GM12801 (cell line): ENCODE data around the gene TNNT2.

Experiments
- TF ChIP-seq, protein P1 (sequence below): IDR thresholded peaks from one replicate; pipeline ENCODE4 v1.5.1; 2011; ENCODE audit warnings: control low read depth; ENCODE audit not compliant: insufficient read length; ENCODE audit errors: extremely low read depth

Gene TNNT2

DNA sequence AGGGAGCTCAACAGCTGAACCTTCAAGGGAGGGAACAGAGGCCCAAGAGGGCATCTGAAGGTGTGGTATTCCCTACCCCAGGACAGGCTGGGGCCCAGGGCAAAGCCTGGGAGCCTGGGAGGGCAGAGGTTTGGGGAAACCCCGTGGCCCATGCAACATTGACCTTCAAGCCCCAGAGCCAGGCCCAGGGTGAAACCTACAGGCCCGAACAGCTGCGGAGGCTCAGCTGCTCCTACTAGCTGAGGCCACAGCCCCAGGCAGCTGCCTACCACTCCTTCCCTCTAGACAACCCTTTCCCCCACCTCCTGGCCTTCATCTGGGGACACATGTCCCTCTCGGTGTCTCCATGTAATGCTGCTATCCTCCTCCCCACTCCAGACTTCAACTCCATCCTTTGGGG, 18.5 kb upstream of the TNNT2 start:
- TF ChIP-seq, protein P1, sequence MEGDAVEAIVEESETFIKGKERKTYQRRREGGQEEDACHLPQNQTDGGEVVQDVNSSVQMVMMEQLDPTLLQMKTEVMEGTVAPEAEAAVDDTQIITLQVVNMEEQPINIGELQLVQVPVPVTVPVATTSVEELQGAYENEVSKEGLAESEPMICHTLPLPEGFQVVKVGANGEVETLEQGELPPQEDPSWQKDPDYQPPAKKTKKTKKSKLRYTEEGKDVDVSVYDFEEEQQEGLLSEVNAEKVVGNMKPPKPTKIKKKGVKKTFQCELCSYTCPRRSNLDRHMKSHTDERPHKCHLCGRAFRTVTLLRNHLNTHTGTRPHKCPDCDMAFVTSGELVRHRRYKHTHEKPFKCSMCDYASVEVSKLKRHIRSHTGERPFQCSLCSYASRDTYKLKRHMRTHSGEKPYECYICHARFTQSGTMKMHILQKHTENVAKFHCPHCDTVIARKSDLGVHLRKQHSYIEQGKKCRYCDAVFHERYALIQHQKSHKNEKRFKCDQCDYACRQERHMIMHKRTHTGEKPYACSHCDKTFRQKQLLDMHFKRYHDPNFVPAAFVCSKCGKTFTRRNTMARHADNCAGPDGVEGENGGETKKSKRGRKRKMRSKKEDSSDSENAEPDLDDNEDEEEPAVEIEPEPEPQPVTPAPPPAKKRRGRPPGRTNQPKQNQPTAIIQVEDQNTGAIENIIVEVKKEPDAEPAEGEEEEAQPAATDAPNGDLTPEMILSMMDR: no peak

DNA sequence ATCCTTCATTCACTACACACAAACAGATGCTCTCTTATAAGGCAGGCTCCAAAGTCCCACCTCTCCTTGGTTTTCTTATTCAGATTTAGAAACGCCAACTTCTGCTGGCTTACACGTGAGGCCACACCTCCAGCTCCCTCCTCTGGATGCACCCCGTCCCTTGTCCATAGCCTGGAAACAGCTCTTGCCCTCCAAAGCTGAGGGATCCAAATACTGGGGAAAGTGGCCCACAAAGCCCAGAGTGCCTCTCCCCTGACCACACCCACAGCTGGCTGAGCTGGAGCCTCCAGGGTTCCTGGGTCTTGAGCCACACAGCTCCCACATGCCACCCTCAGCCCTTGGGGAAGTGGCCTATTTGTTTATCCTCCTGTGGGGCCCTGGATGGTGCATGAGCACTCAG, 17.1 kb upstream of the TNNT2 start:
- TF ChIP-seq, protein P1: no peak

DNA sequence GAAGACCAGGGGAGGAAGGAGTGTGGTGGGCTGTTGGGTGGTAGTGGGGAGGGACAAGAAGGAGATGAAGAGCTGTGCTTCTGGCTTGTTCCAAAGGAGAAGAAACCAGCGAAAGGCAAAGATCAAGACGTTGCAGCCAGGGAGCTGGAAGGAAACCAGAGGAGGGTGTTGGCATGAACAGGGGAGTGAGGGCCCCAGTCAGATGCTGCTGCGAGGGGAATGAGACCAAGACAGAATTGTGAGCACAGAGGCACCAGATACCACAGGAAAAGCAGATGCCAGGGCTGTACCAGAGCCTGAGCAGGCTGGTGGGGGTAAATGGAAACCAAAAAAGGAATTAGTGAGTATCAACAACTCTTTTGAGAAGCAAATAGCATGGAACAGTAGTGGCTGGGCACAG, 15.6 kb upstream of the TNNT2 start:
- TF ChIP-seq, protein P1: no peak

DNA sequence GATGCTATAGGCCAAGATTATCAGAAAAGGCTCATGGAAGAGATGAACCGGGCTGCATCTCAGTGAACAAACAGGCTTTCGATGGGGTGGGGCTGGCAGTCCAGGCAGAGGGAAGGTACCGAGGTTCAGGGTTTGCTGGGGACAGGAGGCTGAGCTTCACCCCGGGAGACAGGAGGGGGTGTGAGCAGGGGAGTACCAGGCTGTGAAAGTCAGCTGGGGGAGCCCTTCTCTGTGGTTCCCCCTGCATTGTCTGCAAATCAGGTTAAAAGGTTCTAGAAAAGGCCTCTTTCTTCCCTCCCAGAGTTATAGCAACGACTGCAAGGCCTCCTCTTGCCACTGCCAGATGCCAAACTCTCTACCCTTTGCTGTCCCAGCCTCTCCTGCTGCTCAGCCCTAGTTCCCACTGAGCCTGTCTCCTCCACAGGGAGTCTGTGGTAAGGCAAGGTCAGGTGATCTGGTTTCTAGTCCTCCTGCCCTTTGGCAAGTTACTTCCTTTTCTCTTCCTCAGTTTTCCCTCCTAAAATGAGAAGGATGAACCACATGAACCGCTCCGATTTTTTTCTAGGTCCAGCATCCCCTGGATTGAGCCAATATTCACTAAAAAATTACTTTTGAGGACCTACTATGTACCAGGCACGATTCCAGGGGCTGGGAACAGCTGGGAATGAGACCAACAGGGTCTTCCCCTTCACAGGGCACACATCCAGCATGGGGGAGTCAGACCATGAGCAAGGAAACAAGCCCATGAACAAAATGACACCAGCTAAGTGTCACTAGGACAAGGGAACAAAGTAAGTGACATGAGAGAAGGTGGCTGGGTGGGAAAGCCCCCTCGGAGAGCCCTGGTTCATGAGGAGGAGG, 14.4 kb upstream of the TNNT2 start:
- TF ChIP-seq, protein P1: no peak

DNA sequence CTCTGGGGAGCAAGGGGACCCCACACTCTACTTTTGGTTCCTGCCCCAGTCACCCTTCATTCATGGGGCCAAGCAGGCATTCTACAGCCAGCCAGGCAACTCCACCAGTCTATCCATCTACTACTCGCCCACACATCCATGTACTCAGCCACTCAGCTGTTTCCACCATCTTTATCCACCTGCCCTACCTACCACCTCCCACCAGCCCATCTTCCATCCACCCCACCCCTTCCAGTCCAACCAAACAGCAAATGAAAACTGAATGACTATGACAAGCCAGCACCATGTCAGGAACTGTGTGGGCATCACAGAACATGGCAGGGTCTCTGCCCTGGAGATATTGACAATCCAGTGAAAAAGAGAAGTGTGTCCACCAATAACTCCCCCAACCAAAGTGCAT, 13.7 kb upstream of the TNNT2 start:
- TF ChIP-seq, protein P1: no peak

DNA sequence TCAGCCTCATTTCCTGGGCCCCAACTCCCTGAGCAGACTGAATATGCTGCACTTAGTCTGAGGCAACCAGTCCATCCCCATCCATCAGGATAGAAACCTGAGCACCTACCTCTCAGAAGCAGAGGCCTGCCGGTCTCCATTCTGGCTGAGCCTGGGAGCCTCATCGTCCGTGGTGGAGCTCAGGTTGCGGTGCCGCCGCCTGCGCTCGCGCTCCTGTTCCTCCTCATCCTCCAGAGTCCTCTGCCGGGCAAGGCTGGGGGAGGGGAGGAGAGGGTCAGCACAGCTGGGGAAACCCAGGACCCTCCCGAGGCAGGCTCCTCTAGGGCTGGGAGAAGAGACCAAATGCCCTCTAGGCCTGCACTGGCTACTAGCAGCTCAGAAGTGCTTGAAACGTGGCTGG, 11.6 kb upstream of the TNNT2 start:
- TF ChIP-seq, protein P1: no peak

DNA sequence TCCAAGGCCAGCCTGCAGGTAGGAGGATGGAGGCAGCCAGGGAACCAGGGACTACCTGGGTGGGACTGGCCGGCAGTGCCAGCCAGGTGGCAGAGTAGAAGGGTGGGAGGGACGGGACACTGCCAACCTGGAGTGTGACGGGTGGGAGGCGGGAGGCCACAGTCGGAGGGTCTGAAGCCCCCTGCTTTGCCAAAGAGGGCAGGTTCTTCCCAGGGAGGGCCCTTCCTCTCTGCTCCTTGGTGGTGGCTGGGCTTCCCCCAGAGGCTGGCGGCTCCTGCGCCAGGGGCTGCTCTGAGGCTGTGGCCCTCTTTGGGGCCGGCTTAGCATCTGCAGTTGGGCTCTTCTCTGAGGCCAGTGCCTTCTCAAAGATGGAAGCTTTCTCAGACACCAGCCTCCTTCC, 8.7 kb upstream of the TNNT2 start:
- TF ChIP-seq, protein P1: no peak
